SK-N-MC (cell line): ENCODE results near the gene SLC37A3.

Source experiments
- EZH2 ChIP-seq: fragments of 200-600 bp; sonication (generic); IDR thresholded peaks from one replicate; pipeline ENCODE4 v1.6.1; 2017; ENCODE audit warnings: antibody characterized with exemption
- FOXP2 ChIP-seq: optimal IDR thresholded peaks from 2 replicates; pipeline ENCODE3; 2011; ENCODE audit warnings: mild to moderate bottlenecking, moderate library complexity; ENCODE audit not compliant: insufficient read depth; ENCODE audit errors: extremely low read length, control extremely low read depth
- POLR2AphosphoS5 ChIP-seq: IDR thresholded peaks from 2 replicates; pipeline ENCODE4 v1.6.1; 2012; ENCODE audit warnings: mild to moderate bottlenecking, low read depth, low read length, borderline replicate concordance

GRCh38 chr7:140393756-140394306 lies 4.5 kb downstream of the SLC37A3 start:
- TF ChIP-seq POLR2AphosphoS5: no peak
- no peak for TF ChIP-seq EZH2
- TF ChIP-seq FOXP2: no peak
